ENCODE data around the gene RPGRIP1L. TPM values are rescaled to one million over a fixed set of nuclear protein-coding genes. Genes with fewer than 3 reads are reported as not detected.

The RPGRIP1L gene
- total RNA-seq: 8.1 and 13.8 TPM in 2 replicates

DNA sequence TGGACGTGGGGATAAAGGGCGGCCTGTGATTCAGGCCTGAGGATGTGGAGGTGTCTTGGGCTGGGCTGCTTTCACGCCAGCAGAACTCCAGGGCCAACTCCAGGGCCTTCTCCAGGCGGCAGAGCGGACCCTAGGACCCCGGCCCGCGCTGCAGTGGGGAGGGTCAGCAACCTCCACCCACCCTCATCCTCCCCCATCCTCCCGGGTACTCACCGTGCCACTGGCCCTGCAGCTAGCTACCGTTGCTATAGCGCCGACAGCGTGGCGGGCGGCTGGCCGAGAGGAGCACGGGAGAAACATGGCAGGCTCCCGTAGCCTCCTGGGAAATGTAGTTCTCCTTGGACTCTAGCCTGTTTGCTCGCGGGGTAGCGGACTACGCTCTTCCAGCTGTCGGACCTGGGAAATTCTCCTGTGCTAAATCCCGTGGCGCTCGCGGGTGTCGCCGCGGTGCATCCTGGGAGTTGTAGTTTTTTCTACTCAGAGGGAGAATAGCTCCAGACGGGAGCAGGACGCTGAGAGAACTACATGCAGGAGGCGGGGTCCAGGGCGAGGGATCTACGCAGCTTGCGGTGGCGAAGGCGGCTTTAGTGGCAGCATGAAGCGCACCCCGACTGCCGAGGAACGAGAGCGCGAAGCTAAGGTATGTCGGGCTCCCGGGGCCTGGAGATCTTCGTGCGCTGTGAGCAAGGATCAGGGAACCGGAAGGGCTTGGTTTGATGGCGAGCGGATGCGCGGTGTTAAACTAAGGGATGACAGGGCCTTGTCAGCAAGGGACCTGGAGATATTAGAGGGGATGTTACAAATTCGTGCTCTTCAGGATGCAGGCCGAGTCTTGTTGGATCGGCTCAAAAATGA lies at the start of gene RPGRIP1L, which contains the start of gene FTO:
Gene RPGRIP1L (minus strand): TSS at position 270 of the 855 bp plus-strand sequence. CDS start 3,136 bp downstream, outside the sequence.
Gene FTO (plus strand): TSS at position 567 of the 855 bp plus-strand sequence.

Other genes starting within 250 kb of the RPGRIP1L start
- gene AKTIP, start 200.7 kb downstream of the RPGRIP1L start, total RNA-seq: 17.0 and 22.0 TPM in 2 replicates
- 96.1 and 110 TPM in 2 replicates for gene FTO, start 297 bp upstream of the RPGRIP1L start, total RNA-seq